Fibroblast of mammary gland (primary cell): ENCODE results near the gene KIF26B.

Source experiments
- DNase-seq: peaks from one replicate; pipeline ENCODE4 v3.0.0-alpha.2; 2010; ENCODE audit warnings: low read depth
- H3K4me3 ChIP-seq: 2 replicates; pipeline ENCODE4 v1.5.1; 2011; ENCODE audit warnings: low read depth, mild to moderate bottlenecking, low read length, moderate library complexity; ENCODE audit not compliant: control insufficient read depth
- TF ChIP-seq, protein P1 (sequence below): conservative IDR thresholded peaks from 2 replicates; pipeline ENCODE4 v1.5.1; 2011; ENCODE audit warnings: low read depth, low read length, inconsistent platforms; ENCODE audit not compliant: control insufficient read depth, insufficient read depth

The KIF26B gene

GRCh38 chr1:245558069-245558468 lies 403.3 kb downstream of the KIF26B start:
- H3K4me3 ChIP-seq = no peak overlapping the region
- TF ChIP-seq, protein P1, sequence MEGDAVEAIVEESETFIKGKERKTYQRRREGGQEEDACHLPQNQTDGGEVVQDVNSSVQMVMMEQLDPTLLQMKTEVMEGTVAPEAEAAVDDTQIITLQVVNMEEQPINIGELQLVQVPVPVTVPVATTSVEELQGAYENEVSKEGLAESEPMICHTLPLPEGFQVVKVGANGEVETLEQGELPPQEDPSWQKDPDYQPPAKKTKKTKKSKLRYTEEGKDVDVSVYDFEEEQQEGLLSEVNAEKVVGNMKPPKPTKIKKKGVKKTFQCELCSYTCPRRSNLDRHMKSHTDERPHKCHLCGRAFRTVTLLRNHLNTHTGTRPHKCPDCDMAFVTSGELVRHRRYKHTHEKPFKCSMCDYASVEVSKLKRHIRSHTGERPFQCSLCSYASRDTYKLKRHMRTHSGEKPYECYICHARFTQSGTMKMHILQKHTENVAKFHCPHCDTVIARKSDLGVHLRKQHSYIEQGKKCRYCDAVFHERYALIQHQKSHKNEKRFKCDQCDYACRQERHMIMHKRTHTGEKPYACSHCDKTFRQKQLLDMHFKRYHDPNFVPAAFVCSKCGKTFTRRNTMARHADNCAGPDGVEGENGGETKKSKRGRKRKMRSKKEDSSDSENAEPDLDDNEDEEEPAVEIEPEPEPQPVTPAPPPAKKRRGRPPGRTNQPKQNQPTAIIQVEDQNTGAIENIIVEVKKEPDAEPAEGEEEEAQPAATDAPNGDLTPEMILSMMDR = no peak
- DNase-seq = no peak

DNA sequence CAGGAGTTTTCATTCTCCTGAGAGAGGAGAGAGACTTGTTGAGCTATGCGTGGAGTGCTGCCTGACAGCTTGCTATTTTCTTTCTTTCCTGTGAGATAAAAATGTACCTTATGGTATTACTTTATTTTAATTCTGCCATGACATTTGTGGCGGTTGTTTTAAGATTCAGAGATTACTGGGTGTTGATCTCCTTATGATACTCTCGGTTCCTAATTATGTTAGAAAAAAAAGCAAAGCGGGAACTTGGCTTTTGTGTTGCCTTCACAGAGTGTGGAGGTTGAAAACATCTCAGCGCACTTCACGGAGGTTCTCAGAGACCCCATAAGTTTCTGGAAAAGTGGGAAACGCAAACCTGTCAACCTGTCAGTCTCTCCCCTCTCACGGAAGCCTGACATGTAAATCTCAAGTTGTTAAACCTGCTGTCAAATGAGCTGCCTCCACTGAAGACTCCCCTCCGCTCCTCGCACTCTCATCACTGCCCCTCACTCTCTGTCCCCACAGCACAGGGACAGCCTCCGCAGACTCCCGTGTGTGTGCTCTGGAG lies 405.6 kb downstream of the KIF26B start:
- DNase-seq = no peak
- no peak overlapping the region for H3K4me3 ChIP-seq
- TF ChIP-seq, protein P1 = no peak

GRCh38 chr1:245561665-245562234 lies 407.0 kb downstream of the KIF26B start:
- TF ChIP-seq, protein P1 = no peak

DNA sequence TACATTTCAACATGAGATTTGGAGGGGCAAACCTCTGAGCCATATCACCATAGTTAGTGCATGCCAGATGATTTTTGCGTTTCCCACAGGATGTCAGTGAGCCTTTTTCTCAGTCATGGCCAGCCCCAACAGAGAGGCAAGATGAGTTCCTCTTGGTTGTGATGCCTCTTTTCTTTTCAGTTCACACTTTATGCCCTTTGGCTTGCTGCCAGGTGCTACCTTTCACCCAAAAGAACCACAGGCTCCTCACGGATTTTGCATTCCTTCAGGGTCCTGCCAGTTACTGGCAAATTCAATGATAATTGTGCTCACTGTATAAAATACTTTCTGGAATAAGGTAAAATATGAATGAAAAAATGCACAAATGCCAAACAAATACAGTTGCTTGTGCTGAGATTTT lies 411.3 kb downstream of the KIF26B start:
- TF ChIP-seq, protein P1 = no peak
- DNase-seq = no peak
- no peak overlapping the region for H3K4me3 ChIP-seq

More at GRCh38 chr1:245561665-245562234, 407.0 kb downstream of the KIF26B start:
- DNase-seq = no peak
- no peak overlapping the region for H3K4me3 ChIP-seq

DNA sequence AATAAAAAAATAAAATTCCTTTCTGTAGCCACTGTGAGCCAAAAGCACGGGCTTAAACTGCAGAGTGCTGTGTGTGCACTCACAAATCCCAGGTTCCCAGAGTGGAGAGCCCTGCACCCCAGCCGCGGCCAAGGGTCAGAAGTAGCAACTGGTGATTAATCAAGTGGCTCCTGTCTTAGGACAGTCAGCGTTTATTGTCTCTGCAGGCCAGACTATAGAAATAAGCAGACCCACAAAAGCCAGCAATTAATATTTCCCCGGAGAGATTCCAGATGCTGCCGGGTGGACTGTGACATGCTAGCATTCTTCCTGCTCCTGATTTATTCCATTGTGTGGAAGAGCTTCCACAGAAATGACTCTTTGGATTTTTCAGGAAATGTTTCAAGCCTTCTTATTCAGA lies 412.2 kb downstream of the KIF26B start:
- DNase-seq = no peak
- H3K4me3 ChIP-seq = no peak overlapping the region
- TF ChIP-seq, protein P1 = no peak

- TF ChIP-seq, protein P1 = no peak
- no peak for DNase-seq
- H3K4me3 ChIP-seq = no peak overlapping the region
Observed at GRCh38 chr1:245571815-245572294, 417.1 kb downstream of the KIF26B start.

DNA sequence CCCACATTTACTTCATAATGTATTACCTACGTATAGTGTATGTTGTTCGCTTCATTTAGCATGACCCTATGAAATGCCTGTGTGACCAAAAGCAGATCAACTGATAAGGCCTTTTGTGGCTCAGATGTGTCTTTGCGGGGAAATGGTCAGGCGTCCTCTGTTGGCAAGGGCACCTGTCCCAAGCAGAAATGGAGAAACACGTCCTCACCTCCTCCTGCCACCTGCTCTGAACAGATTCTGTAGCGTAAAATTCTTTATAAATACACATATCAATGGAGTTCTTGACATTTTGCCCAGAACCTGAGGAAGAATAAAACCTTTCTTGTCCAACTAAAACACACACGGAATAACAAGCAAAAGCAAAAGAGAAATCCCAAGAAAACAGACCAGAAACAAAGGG lies 417.9 kb downstream of the KIF26B start:
- TF ChIP-seq, protein P1 = no peak
- no peak overlapping the region for H3K4me3 ChIP-seq
- DNase-seq = no peak
